Mesenchymal stem cell (in vitro differentiated cells and primary cell): ENCODE measurements around the gene APOD.
"Not testable (repeated sequence)": the region's sequence is repeated elsewhere in the genome, so short reads cannot be mapped to it uniquely, and the experiment has no call there.

Experiments
- DNase-seq: peaks from one replicate; pipeline ENCODE4 v3.0.0-alpha.2; 2013
- H2AFZ ChIP-seq: one replicate; pipeline ENCODE4 v1.6.1; 2013; ENCODE audit warnings: low read depth, mild to moderate bottlenecking, control low read depth, inconsistent platforms, low read length, moderate library complexity
- H2AK5ac ChIP-seq: 2 replicates; pipeline ENCODE4 v1.6.1; 2013; ENCODE audit warnings: low read length, moderate library complexity, mild to moderate bottlenecking, inconsistent platforms; ENCODE audit not compliant: severe bottlenecking
- H2BK120ac ChIP-seq: one replicate; pipeline ENCODE4 v1.6.1; 2013; ENCODE audit warnings: low read depth, mild to moderate bottlenecking, inconsistent platforms, low read length, moderate library complexity
- H2BK12ac ChIP-seq, 2 experiments: one replicate each; pipeline ENCODE4 v1.6.1; 2013; ENCODE audit warnings: inconsistent platforms in 2 of 2, low read length in 2 of 2, mild to moderate bottlenecking in 2 of 2, moderate library complexity in 2 of 2, control low read depth in 1 of 2
- H2BK15ac ChIP-seq: one replicate; pipeline ENCODE4 v1.6.1; 2013; ENCODE audit warnings: mild to moderate bottlenecking, low read depth, inconsistent platforms; ENCODE audit not compliant: poor library complexity, severe bottlenecking
- H2BK5ac ChIP-seq: 2 replicates; pipeline ENCODE4 v1.6.1; 2013; ENCODE audit warnings: low read depth, mild to moderate bottlenecking, low read length, control low read depth, inconsistent platforms; ENCODE audit not compliant: poor library complexity, severe bottlenecking
- H3K14ac ChIP-seq, 2 experiments: one replicate each; pipeline ENCODE4 v1.6.1; 2013; ENCODE audit warnings: inconsistent platforms in 2 of 2, low read length in 2 of 2, control low read depth in 1 of 2, mild to moderate bottlenecking in 1 of 2, moderate library complexity in 1 of 2
- H3K18ac ChIP-seq, 2 experiments: one replicate each; pipeline ENCODE4 v1.6.1; 2013; ENCODE audit warnings: inconsistent platforms in 2 of 2, low read length in 2 of 2, control low read depth in 1 of 2, low read depth in 1 of 2, mild to moderate bottlenecking in 1 of 2
- H3K23ac ChIP-seq, 2 experiments: one replicate each; pipeline ENCODE4 v1.6.1; 2013; ENCODE audit warnings: inconsistent platforms in 2 of 2, low read length in 2 of 2, mild to moderate bottlenecking in 2 of 2, moderate library complexity in 2 of 2, control low read depth in 1 of 2
- H3K27ac ChIP-seq: 2 replicates; pipeline ENCODE4 v1.5.1; 2013; ENCODE audit warnings: mild to moderate bottlenecking, moderate library complexity, low read length, control low read depth, inconsistent platforms; ENCODE audit not compliant: poor library complexity, severe bottlenecking
- H3K27me3 ChIP-seq, 2 experiments: 2 replicates each; pipeline versions ENCODE4 v1.6.1 to v1.7.0; 2013; ENCODE audit warnings: low read length in 2 of 2, mild to moderate bottlenecking in 2 of 2, moderate library complexity in 2 of 2, control low read depth in 1 of 2, inconsistent platforms in 1 of 2; ENCODE audit not compliant: control insufficient read depth in 1 of 2, insufficient read depth in 1 of 2
- H3K36me3 ChIP-seq, 2 experiments: 2 replicates each; pipeline versions ENCODE4 v1.6.1 to v1.7.0; 2013; ENCODE audit warnings: low read length in 2 of 2, control low read depth in 1 of 2, inconsistent platforms in 1 of 2, low read depth in 1 of 2, mild to moderate bottlenecking in 1 of 2; ENCODE audit not compliant: insufficient read depth in 2 of 2, control insufficient read depth in 1 of 2
- H3K4ac ChIP-seq, 2 experiments: one replicate each; pipeline ENCODE4 v1.6.1; 2013; ENCODE audit warnings: inconsistent platforms in 2 of 2, low read length in 2 of 2, mild to moderate bottlenecking in 2 of 2, moderate library complexity in 2 of 2, control low read depth in 1 of 2, low read depth in 1 of 2
- H3K4me1 ChIP-seq: 2 replicates; pipeline ENCODE4 v1.6.1; 2013; ENCODE audit warnings: low read depth, low read length, control low read depth; ENCODE audit not compliant: control insufficient read depth, insufficient read depth
- H3K4me2 ChIP-seq: 2 replicates; pipeline ENCODE4 v1.6.1; 2013; ENCODE audit warnings: low read length, mild to moderate bottlenecking, inconsistent platforms; ENCODE audit not compliant: poor library complexity, severe bottlenecking
- H3K4me3 ChIP-seq, 2 experiments: 2 replicates each; pipeline versions ENCODE4 v1.5.1 to v1.7.0; 2013; ENCODE audit warnings: low read length in 2 of 2, mild to moderate bottlenecking in 2 of 2, control low read depth in 1 of 2, low read depth in 1 of 2; ENCODE audit not compliant: insufficient read depth in 1 of 2
- H3K79me1 ChIP-seq: replicated peaks from 2 replicates; pipeline ENCODE4 v1.6.1; 2013; ENCODE audit warnings: mild to moderate bottlenecking, control low read depth, low read length, inconsistent platforms; ENCODE audit not compliant: poor library complexity, severe bottlenecking
- H3K9ac ChIP-seq: 2 replicates; pipeline ENCODE4 v1.7.0; 2013; ENCODE audit warnings: mild to moderate bottlenecking, low read length, moderate library complexity
- H3K9me3 ChIP-seq: 2 replicates; pipeline ENCODE4 v1.7.0; 2013; ENCODE audit warnings: mild to moderate bottlenecking, low read length; ENCODE audit not compliant: control insufficient read depth
- H4K8ac ChIP-seq: one replicate; pipeline ENCODE4 v1.6.1; 2013; ENCODE audit warnings: inconsistent platforms, mild to moderate bottlenecking, low read length, moderate library complexity
- H4K91ac ChIP-seq: one replicate; pipeline ENCODE4 v1.6.1; 2013; ENCODE audit warnings: mild to moderate bottlenecking, low read length, inconsistent platforms
- WGBS: methylation state at CpG from one replicate; pipeline ENCODE4 v1.1.7; 2013; ENCODE audit warnings: mixed read lengths; 5-methylcytosine and 5-hydroxymethylcytosine counted together

The APOD gene

DNA sequence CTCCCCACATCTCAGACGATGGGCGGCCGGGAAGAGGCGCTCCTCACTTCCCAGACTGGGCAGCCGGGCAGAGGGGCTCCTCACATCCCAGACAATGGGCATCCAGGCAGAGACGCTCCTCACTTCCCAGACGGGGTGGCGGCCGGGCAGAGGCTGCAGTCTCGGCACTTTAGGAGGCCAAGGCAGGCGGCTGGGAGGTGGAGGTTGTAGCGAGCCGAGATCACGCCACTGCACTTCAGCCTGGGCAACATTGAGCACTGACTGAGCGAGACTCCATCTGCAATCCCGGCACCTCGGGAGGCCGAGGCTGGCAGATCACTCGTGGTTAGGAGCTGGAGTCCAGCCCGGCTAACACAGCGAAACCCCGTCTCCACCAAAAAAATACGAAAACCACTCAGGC, 16.2 kb upstream of the APOD start:
- not testable (repeated sequence) for H2BK120ac ChIP-seq, H3K4me3 ChIP-seq, H3K23ac ChIP-seq, DNase-seq, H3K36me3 ChIP-seq, H3K18ac ChIP-seq, H3K4me1 ChIP-seq, H2BK15ac ChIP-seq, H2AFZ ChIP-seq, H2BK5ac ChIP-seq, H3K14ac ChIP-seq, H4K91ac ChIP-seq, H3K9ac ChIP-seq, H3K79me1 ChIP-seq, H4K8ac ChIP-seq, H3K4me2 ChIP-seq, H3K4ac ChIP-seq, H2AK5ac ChIP-seq, H3K9me3 ChIP-seq, H3K27ac ChIP-seq, H2BK12ac ChIP-seq
- 89% methylated on average over 16 of the region's 23 CpGs for WGBS
- peaks cover 0 to 12% of the 10 kb centered on the region in 2 experiments for H3K27me3 ChIP-seq

GRCh38 chr3:195599516-195599915, 15.8 kb upstream of the APOD start:
- H3K79me1 ChIP-seq, H3K4ac ChIP-seq, H3K23ac ChIP-seq, H2BK15ac ChIP-seq, H2BK120ac ChIP-seq, H3K4me2 ChIP-seq, H2BK12ac ChIP-seq, H3K14ac ChIP-seq, H3K9ac ChIP-seq, H3K9me3 ChIP-seq, H4K8ac ChIP-seq, H2BK5ac ChIP-seq, H3K18ac ChIP-seq, H3K4me1 ChIP-seq, H2AFZ ChIP-seq, H3K27ac ChIP-seq, H2AK5ac ChIP-seq, H3K36me3 ChIP-seq, H3K4me3 ChIP-seq, H4K91ac ChIP-seq, DNase-seq: not testable (repeated sequence)
- peaks cover 0 to 12% of the 10 kb centered on the region in 2 experiments for H3K27me3 ChIP-seq
- 86% methylated on average over 5 of the region's 24 CpGs for WGBS

GRCh38 chr3:195597848-195598247, 14.1 kb upstream of the APOD start:
- H3K4me3 ChIP-seq: no peak overlapping the region
- H4K8ac ChIP-seq: no peak overlapping the region
- H3K23ac ChIP-seq: no peak overlapping the region
- H2BK15ac ChIP-seq: no peak overlapping the region
- WGBS: 56% methylated on average over 6 of the region's 6 CpGs
- no peak overlapping the region for H2BK120ac ChIP-seq
- no peak overlapping the region for H2BK5ac ChIP-seq
- no peak overlapping the region for H3K4ac ChIP-seq
- H3K14ac ChIP-seq: no peak overlapping the region
- no peak overlapping the region for H2AFZ ChIP-seq
- no peak overlapping the region for H4K91ac ChIP-seq
- no peak overlapping the region for H3K27ac ChIP-seq
- H2AK5ac ChIP-seq: no peak overlapping the region
- H3K9ac ChIP-seq: no peak overlapping the region
- peaks cover 0 to 12% of the 10 kb centered on the region in 2 experiments for H3K27me3 ChIP-seq
- no peaks in the 10 kb centered on the region for H3K4me1 ChIP-seq
- no peak overlapping the region for H2BK12ac ChIP-seq
- no peaks in the 10 kb centered on the region for H3K79me1 ChIP-seq
- H3K4me2 ChIP-seq: no peak overlapping the region
- H3K9me3 ChIP-seq: no peaks in the 10 kb centered on the region
- no peak for DNase-seq
- no peak overlapping the region for H3K18ac ChIP-seq
- no peaks in the 10 kb centered on the region for H3K36me3 ChIP-seq

DNA sequence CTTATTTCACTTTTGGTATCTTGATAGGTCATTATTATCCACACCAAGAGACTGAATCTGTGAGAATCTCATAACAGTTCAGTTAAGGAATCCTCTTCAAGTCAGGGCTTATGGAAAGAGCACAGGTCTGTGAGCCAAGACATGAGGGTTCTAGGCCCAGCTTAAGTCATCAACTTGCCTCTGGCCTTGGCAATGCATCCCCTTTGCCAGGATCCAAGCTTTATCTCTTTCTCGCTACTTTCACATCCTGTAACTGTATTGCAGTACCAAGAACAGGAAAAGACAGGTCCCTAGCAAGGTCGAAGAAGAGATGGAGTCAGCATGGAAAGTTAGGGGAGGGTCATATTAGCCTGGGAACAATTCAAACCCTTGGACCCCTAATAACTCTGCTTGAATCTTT, 13.5 kb upstream of the APOD start:
- Histone ChIP-seq H3K27ac (no peak overlapping the region), H2BK15ac (no peak overlapping the region), H3K4me1 (no peaks in the 10 kb centered on the region), H3K4me3 (no peak overlapping the region), H2AK5ac (no peak overlapping the region), H3K4ac (no peak overlapping the region), H3K79me1 (no peaks in the 10 kb centered on the region), H3K9ac (no peak overlapping the region), H3K14ac (no peak overlapping the region), H2AFZ (no peak overlapping the region), H3K18ac (no peak overlapping the region), H3K9me3 (no peaks in the 10 kb centered on the region), H3K23ac (no peak overlapping the region), H2BK12ac (no peak overlapping the region), H2BK5ac (no peak overlapping the region), H3K36me3 (no peaks in the 10 kb centered on the region), H2BK120ac (no peak overlapping the region), H4K91ac (no peak overlapping the region), H4K8ac (no peak overlapping the region), H3K4me2 (no peak overlapping the region), H3K27me3 (peaks cover 0 to 16% of the 10 kb centered on the region in 2 experiments)
- 60% methylated on average over 1 of the region's 2 CpGs for WGBS
- no peak for DNase-seq
